ENCODE results near the gene ZMYM4.
"Not testable (repeated sequence)": the region's sequence is repeated elsewhere in the genome, so short reads cannot be mapped to it uniquely, and the experiment has no call there.

ZMYM4 gene

DNA sequence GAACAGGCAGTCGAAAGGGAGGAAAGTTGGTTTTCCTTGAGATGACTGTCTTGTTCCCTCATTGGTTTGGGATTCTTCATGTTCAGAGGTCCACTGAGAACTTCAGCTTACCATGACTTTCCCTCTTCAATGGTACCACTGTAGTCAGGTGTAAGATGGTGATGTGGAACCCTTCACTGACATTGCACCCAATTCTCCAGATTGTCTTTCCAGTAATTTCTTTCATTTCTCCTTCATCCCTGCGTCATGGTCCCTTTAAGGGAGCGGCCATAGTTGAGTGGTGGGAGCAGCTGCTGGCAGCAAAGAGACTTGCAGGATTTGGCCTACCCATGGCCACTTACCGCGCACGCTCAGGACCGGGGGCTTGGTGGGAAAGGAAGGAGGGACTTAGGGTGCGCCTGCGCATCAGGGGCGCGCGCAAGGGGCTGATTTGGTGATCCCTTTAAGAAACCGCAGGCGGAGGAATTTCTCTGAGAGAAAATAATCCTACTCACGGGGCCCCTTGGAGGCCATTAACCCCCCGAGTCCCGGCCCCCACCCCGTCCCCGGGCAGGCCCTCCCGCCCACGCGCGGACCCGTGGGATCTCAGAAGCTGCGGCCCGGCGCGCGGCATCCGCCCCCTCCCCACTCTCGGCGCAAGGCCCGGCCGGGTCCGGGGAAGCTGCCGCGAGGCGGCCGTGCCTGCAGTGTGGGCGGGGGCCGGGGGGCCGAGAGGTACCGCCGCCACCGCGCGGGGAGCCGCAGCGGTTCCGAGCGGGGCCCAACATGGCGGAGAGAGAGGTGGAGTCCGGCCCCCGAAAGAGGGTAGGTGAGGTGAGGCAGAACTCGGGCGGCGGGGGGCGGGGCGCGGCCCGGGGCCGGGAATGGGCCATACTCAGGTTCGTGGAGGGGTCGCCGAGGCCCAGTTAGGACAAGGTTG, at the start of gene ZMYM4:
Gene ZMYM4 (plus strand): TSS at position 428 of the 919 bp plus-strand sequence. CDS start 338 bp downstream, at position 766.
- peak; percentile 83 for DNase-seq

GRCh38 chr1:35220976-35221375, 47.5 kb upstream of the ZMYM4 start:
- DNase-seq: no peak

DNA sequence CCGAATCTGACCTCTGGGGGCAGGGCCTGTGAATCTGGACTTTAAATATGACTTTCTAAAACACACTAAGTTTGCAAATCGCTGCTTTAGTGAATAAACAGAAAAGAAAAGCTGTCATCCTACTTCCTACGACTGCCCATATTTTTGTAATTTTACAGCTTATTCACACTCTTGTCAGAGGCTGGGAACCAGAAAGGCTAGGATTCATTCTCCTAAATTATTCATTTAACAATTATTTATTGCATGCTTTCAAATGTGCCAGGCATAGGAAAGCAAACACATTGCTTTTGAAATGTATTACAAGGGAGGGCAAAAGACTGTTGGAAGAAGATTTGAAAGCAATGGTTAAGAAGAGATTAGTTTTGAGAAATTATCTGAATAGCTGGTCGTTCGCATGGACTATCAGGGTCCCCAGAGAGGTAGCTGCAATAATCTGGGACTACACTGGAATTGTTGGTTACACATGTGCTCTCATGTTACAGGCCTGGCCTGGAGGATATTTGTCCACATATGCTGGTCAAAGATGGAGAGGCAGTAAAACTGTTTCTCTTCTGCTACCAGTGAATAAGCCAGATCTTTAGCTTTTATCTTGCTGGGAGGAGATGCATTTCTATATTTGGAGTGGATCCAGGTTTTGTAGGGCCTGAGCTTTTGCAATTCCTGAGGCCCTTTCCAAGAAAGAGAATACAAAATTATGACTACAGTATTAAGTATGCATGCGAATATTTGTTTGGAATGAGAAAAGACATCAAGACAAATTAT, 46.0 kb upstream of the ZMYM4 start:
- no peak for DNase-seq

DNA sequence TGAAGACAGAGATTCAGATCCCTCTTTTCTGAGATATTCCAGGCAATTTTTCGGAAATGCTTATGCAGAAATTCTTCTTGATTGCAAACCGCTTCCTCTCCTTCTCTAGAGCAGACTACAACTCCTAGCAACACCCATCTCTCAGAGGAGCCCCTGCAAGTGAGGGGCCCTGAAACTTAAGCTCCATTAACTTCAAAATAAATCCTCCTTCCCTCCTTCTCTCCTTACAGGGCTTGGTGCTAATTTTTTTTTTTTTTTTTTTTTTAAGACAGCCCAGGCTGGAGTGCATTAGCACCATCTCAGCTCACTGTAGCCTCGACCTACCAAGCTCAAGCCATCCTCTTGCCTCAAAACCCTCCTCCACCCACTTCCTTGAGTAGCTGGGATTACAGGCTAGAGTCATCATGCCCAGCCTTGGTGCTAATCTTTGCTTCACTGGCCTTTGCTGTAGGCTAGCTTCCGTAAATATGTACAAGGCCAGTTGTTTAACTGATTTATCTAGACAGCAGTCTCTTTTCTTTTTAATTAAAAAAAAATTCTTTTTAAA, 45.4 kb upstream of the ZMYM4 start:
- DNase-seq: no peak

- DNase-seq: no peak
These were observed 42.0 kb upstream of the ZMYM4 start for GRCh38 chr1:35226546-35226945.

DNA sequence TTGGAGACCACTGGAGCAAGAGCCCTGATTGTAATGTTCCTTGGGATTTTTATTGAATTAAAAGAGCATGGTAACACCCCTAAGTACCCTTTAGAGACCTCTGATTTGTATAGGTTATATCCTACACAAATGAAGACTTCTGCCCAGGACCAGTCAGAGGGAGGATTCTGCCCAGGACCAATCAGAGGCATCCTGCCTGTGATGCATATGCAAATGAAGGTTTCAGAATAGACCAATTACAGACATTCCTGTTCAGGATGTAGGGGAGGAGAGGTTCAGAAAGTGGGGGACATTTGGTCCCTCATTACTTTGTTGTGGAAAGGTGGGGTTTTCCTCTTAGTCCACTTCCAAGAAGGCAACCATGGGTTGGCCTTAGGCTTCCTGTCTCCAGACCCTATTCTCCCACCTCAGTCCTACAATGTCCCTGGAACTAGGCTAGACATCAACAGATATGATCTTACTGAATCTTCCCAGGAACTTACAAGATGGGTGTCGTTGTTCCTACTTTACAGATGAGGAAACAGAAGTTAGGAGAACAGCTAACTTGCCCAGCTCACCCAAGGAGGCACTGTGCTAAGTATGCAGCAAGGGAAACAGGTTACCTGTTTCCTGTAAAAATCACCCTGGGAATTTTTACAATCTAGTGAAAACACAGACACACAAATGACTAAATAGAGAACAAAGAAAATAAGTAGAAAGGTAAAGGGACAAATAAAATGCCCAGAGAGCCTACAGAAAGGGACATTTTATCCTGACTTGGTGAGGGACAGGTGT, 38.7 kb upstream of the ZMYM4 start:
- no peak for DNase-seq

DNA sequence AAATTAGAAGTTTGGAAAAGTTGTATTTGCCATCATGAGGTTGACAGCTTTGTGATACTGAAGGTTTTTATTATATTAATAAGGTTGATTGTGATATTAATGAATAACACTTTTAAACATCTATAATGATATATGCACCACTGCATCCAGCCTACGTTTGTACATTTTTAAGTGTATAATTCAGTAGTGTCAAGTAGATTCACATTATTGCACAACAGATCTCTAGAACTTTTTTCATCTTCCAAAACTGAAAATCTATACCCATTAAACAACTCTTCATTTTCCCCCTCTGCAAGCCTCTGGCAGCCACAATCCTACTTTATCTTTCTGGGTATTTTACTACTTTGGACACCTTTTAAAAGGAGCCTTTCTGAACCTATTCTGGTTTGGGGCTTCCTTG, 37.2 kb upstream of the ZMYM4 start:
- DNase-seq: no peak

- DNase-seq: not testable (repeated sequence)
These were observed 31.7 kb upstream of the ZMYM4 start for GRCh38 chr1:35236772-35237171.

GRCh38 chr1:35243691-35244090, 24.8 kb upstream of the ZMYM4 start:
- DNase-seq: no peak

GRCh38 chr1:35247256-35247655, 21.3 kb upstream of the ZMYM4 start:
- no peak for DNase-seq

GRCh38 chr1:35253941-35254340, 14.6 kb upstream of the ZMYM4 start:
- DNase-seq: no peak

GRCh38 chr1:35255276-35255675, 13.2 kb upstream of the ZMYM4 start:
- DNase-seq: no peak

GRCh38 chr1:35259561-35259960, 8.9 kb upstream of the ZMYM4 start:
- no peak for DNase-seq

DNA sequence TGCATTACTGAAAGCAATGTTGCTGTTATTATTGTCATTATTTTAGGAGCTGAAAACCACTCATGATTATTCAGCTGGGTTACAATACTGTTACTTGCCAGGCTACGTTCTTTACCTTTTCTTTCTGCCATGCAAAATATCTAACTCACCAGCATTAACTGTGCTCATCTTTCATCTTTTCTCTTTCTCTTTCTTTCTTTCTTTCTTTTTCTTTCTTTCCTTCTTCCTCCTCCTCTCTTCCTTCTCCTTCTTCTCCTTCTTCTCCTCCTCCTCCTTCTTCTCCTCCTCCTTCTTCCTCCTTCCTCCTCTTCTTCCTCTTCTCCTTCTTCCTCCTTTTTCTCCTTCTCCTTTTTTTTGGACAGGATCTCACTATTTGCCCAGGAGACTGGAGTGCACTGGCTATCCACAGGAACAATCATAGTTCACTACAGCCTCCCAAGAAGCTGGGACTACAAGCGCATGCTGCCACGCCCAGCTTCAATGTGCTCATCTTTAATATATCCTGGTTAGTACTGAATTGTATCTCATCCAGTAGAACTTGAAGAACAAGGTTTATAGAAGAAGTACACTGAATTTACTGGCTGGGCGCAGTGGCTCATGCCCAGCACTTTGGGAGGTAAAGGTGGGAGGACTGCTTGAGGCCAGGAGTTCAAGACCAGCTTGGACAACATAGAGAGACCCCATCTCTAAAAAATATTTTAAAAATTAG, 6.9 kb upstream of the ZMYM4 start:
- DNase-seq: no peak

DNA sequence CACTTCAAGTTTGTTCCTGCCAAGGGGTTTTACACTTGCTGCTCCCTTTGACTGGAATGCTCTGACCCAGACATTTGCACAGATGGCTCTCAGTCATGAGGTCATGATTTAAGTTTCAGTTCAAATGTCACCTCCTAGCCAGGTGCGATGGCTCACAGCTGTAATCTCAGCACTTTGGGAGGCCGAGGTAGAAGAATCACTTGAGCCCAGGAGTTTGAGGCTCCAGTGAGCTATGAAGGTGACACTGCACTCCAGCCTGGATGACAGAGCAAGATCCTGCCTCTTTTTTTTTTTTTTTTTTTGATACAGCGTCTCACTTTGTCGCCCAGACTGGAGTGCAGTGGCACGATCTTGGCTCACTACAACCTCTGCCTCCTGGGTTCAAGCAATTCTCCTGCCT, 4.5 kb upstream of the ZMYM4 start:
- no peak for DNase-seq

- no peak for DNase-seq
These were observed 3.6 kb upstream of the ZMYM4 start for GRCh38 chr1:35264871-35265270.

DNA sequence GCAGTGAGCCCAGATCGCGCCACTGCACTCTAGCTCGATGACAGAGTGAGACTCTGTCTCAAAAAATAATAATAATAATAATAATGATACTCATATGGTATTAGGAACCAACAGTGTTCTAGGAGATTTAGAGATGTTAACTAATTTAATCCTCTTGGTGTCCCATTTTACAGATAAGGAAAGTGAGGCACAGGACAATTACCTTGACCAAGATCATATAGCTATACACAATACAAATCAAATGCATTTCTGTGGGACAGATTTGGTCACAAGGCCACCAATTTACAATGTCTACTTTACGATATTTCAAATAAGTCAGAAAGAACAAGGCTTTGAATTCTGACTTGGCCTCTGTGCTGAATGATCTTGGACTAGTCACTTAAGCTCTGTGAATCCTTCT, 2.2 kb upstream of the ZMYM4 start:
- no peak for DNase-seq

GRCh38 chr1:35269201-35269988, 886 bp downstream of the ZMYM4 start:
- no peak for DNase-seq

- DNase-seq: no peak
These were observed 1.4 kb downstream of the ZMYM4 start for GRCh38 chr1:35269989-35270289.

DNA sequence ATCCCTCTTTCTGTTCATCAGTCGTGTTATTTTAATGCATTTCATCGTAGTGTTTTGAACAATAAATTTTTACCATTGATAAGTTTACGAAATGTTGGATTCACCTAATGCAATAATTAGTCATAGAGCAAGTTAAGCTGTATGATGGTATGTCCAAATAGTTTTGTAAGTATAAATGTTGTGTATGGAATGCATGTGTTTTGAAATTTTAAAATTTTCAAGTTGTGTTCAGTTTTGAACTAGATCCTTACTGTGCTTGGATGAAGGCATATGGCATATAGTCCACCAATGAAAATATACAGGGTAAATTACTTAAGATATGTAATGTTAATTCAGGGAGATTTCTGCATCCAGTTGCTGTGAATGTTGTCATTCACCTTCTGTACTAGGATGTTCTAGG, 2.3 kb downstream of the ZMYM4 start:
- DNase-seq: no peak

DNA sequence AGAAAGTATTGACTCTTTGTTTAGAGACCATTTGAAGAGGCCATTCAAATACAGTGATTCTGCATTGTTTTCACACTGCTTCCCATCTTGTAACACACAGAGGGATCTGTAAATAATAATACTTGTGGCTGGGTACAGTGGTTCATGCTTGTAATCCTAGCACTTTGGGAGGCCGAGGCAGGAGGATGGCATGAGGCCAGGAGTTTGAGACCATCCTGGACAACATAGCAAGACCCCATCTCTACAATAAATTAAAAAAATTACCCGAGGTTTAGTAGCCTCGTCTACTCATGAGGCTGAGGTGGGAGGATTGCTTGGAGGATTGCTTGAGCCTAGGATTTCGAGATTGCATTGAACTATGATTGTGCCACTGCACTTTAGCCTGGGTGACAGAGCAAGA, 5.7 kb downstream of the ZMYM4 start:
- DNase-seq: no peak

All from activated effector memory CD4-positive, alpha-beta T cell treated with Interleukin-2 at 50 U/mL for 16 hours (primary cell).